BLaER1 treated with 17β-estradiol and CSF1 and Interleukin-3, amounts not matched to agents 10 nM and 100 nM (cell line): Measurements from ENCODE around the gene AGER.

Experiments
- H3K27ac ChIP-seq, 11 experiments: shearing (Covaris generic); formaldehyde crosslinking; 2 replicates each; pipeline ENCODE4 v1.8.1; 2022
- H3K27me3 ChIP-seq, 11 experiments: shearing (Covaris generic); formaldehyde crosslinking; 2 replicates each; pipeline ENCODE4 v1.8.1; 2022
- H3K36me3 ChIP-seq, 11 experiments: shearing (Covaris generic); formaldehyde crosslinking; 2 replicates each; pipeline ENCODE4 v1.8.1; 2022
- H3K4me1 ChIP-seq, 10 experiments: shearing (Covaris generic); formaldehyde crosslinking; 2 replicates each; pipeline ENCODE4 v1.8.1; 2022
- H3K4me2 ChIP-seq, 11 experiments: shearing (Covaris generic); formaldehyde crosslinking; 2 replicates each; pipeline ENCODE4 v1.8.1; 2022
- H3K4me3 ChIP-seq, 10 experiments: shearing (Covaris generic); formaldehyde crosslinking; 2 replicates each; pipeline ENCODE4 v1.8.1; 2022
- H3K9ac ChIP-seq, 11 experiments: shearing (Covaris generic); formaldehyde crosslinking; 2 replicates each; pipeline ENCODE4 v1.8.1; 2022
- H3K9me3 ChIP-seq, 11 experiments: shearing (Covaris generic); formaldehyde crosslinking; replicated peaks in 1 of 11; 2 replicates each; pipeline ENCODE4 v1.8.1; 2022
- H4K20me1 ChIP-seq, 11 experiments: shearing (Covaris generic); formaldehyde crosslinking; 2 replicates each; pipeline ENCODE4 v1.8.1; 2022
- Cebpa-rat ChIP-seq, 11 experiments: shearing (Covaris generic); IDR thresholded peaks; 2 replicates each; pipeline ENCODE4 v1.8.1; 2022

AGER gene

DNA sequence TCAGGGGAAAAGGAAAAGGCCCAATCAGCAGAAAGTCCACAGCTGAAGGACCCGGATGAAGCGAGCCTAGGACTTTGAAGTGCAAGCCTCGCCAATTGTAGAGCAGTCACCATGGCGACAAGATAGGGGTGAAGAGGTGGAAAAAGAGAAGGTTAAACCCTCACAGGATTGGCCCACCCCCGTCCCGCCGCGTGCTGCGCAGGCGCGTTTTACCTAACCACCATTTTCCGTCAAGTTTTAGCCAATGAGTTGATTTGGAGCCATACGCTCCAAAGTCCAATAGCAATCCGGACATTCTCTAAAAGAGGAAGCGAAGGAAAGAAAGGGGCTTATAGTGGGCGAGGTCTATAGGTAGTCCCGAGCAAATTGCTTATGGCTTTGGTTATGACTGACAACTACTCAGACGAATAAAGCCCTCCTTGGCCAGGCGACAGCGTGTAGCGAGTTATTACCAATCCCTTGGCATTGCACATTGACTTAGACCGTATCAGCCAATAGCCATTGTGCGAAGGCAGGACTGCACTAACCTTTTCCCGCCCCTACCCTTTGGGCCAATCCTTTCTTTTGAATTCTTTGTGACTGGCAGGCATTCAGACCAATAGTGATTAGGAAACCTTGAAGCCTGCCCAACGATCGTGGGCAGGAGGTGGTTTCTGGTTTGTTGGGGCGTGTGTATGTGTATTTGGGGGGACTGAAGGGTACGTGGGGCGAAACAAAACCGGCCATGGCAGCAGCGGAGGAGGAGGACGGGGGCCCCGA is 6.1 kb downstream of the AGER start, which contains the start of gene RNF5:
TSS of gene RNF5 (plus strand) at position 618 of the 759 bp plus-strand sequence. CDS start at position 725, 107 bp downstream.
- Histone ChIP-seq H3K4me1 (peaks cover 56 to 84% (median 77%) of the 10 kb centered on the region in 10 experiments), H3K27ac (peak within 1 kb of the TSS; percentile 80 to 94 (median 90)), H3K9ac (peak within 1 kb of the TSS; percentile 81 to 92 (median 90)), H4K20me1 (peaks cover 0 to 8% (median 0%) of the 10 kb centered on the region in 11 experiments; a peak in 2 of 22 replicates), H3K9me3 (no peaks in the 10 kb centered on the region), H3K4me3 (peak within 1 kb of the TSS; percentile 73 to 90 (median 82)), H3K36me3 (peaks cover 24 to 37% (median 34%) of the 10 kb centered on the region in 11 experiments), H3K27me3 (no peaks in the 10 kb centered on the region), H3K4me2 (peak within 1 kb of the TSS; percentile 92 to 99 (median 96))
- TF ChIP-seq Cebpa-rat (IDR thresholded peaks at IDR 0.05), result no peak

DNA sequence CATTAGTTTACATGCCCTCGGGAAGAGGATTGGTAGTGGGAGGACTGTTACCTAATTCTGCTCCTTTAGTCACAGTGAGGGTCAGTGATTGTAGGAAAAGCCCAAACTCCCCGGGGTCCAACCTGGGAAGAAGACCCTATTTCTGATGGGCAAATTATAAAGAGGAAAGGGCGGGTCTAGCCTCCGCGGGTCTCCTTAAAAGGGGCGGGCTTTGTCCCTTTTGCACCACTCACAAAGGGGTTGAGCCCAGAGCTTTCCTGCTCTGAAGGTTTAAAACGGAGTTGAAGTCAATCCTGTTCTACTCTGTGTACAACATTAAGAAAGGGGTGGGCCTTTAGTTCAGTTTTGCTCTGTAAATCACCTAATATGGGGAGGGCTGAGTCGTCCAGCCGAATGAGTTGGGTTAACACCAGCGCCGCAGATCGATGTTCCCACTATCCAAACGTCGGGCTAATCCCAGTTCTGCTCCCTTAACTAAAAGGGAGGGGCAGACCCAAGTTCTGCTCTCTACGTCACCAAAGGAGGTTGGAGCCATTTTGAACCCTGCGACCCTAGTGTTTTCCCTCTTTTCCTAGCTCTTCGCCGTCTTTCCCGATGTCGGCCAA is 6.8 kb downstream of the AGER start:
- Histone ChIP-seq H3K4me3 (peak overlapping the region; percentile 73 to 90 (median 82)), H3K9me3 (no peaks in the 10 kb centered on the region), H3K36me3 (peaks cover 17 to 30% (median 27%) of the 10 kb centered on the region in 11 experiments), H3K4me2 (peak overlapping the region; percentile 88 to 98 (median 92)), H4K20me1 (peaks cover 0 to under 1% (median 0%) of the 10 kb centered on the region in 11 experiments; a peak in 1 of 22 replicates), H3K27ac (peak overlapping the region; percentile 80 to 94 (median 90)), H3K4me1 (peaks cover 61 to 83% (median 77%) of the 10 kb centered on the region in 10 experiments), H3K9ac (peak overlapping the region; percentile 81 to 92 (median 90)), H3K27me3 (no peaks in the 10 kb centered on the region)
- TF ChIP-seq Cebpa-rat (IDR thresholded peaks at IDR 0.05), result no peak

DNA sequence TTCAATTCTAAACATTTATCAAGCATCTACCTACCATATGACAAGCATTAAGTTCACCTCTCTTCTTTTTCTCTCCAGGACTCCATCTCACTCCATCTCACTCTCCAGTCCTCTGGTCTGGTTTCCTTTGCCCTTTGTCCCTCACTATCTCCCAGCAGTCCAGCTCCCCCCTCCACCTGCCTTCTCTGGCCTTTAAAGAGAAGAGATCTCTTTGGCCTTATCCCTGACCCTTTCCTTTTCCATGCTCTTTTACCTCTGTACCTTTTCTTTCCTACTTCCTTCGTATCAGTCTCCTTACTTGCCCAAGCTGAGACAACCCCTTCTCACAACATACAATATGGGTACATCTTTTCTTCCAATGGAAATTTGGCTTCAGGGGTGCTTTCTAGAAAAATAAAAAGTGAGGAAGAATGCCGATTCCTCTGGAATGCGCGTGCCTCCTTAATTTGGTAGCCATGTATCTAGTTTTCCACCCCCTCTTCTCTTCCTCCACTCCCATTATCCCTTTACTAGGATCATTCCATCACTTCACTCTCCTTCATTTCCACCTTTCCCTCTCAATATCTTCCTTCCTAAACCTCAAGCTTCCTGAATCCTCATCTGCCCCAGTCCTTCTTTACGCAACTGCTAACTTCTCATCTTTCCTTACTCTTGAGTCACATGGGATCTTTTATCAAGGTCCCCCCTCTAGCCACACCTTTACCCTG is 7.4 kb downstream of the AGER start:
- H3K4me1 ChIP-seq, result peaks cover 61 to 80% (median 73%) of the 10 kb centered on the region in 10 experiments
- peak overlapping the region; percentile 73 to 90 (median 82) for H3K4me3 ChIP-seq
- TF ChIP-seq Cebpa-rat (IDR thresholded peaks at IDR 0.05), result no peak

DNA sequence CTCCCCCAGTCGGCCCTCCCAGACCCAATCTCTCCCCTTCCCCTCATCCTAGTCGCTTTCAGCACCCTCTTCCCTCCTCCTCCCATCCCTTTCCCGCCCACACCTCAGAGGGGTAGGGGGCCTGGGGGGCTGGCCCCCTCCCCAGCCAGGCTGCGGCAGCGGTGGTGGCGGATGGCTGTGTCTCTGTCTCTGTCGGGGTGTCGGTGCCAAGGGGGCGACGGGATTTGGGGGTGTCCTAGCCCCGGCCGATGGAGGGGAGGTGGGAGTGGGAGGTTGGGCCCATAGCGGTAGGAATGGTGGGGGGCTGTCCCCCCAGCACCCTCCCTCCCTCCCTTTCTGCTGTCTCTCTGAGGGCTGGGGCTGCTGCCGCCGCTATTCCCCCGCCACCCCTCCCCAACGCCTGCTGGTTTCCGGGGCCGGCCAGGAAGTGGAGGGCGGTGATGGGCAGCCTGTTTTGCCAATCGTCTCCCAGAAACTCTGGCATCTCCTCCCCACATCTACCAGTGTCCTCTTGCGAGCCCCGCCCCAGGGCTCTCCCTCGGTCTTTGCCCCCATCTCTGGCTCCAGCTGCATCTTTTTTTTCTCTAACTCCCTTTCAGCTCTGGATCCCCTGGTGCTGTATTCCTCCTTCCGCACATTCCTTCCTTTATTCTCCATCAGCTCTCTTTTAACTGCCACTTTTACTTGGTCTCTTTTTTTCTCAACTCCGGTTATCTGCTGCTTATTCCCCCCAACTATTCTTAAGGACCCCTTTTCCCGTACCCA is 8.2 kb downstream of the AGER start, which contains the start of gene AGPAT1:
TSS of gene AGPAT1 (minus strand) at position 374 of the 765 bp plus-strand sequence. CDS start 4,588 bp downstream, outside the sequence.
- H3K4me3 ChIP-seq, result peak within 1 kb of the TSS; percentile 73 to 90 (median 82)
- no peaks in the 10 kb centered on the region; a peak in 1 of 22 replicates for H4K20me1 ChIP-seq
- H3K9me3 ChIP-seq, result no peaks in the 10 kb centered on the region
- H3K4me2 ChIP-seq, result peak within 1 kb of the TSS; percentile 92 to 100 (median 98)
- H3K27ac ChIP-seq, result peak within 1 kb of the TSS; percentile 80 to 94 (median 90)
- peaks cover 61 to 73% (median 69%) of the 10 kb centered on the region in 10 experiments for H3K4me1 ChIP-seq
- no peaks in the 10 kb centered on the region for H3K27me3 ChIP-seq
- H3K9ac ChIP-seq, result peak within 1 kb of the TSS; percentile 86 to 92 (median 90)
- no peak for TF ChIP-seq Cebpa-rat (IDR thresholded peaks at IDR 0.05)
- H3K36me3 ChIP-seq, result peaks cover 10 to 25% (median 18%) of the 10 kb centered on the region in 11 experiments

More for the DNA sequence above, 7.4 kb downstream of the AGER start:
- Histone ChIP-seq H4K20me1 (no peaks in the 10 kb centered on the region; a peak in 1 of 22 replicates), H3K36me3 (peaks cover 12 to 25% (median 21%) of the 10 kb centered on the region in 11 experiments), H3K27me3 (no peaks in the 10 kb centered on the region), H3K9ac (peak overlapping the region; percentile 81 to 92 (median 90)), H3K9me3 (no peaks in the 10 kb centered on the region), H3K27ac (peak overlapping the region; percentile 80 to 94 (median 90)), H3K4me2 (peak overlapping the region; percentile 88 to 98 (median 92))

DNA sequence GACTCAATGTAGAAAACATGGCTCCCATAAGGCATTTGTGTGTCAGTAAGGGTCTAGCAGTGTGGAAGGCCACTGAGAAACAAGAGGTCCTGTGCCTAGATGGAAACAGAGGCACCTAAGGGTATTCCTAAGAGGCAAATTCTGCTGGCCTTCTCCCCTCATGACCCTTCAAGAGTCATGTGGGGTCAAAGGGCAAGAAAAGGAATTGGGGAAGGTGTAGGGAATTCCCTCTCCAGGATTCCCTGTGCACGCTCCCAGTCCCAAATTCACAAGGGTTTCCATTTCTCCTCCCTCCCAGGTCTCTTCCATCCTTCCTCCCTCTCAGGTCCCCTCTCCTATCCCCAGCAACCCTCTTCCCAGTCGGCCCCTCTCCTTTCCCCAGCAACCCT is 8.7 kb downstream of the AGER start:
- H3K4me1 ChIP-seq, result peaks cover 61 to 69% (median 63%) of the 10 kb centered on the region in 10 experiments

DNA sequence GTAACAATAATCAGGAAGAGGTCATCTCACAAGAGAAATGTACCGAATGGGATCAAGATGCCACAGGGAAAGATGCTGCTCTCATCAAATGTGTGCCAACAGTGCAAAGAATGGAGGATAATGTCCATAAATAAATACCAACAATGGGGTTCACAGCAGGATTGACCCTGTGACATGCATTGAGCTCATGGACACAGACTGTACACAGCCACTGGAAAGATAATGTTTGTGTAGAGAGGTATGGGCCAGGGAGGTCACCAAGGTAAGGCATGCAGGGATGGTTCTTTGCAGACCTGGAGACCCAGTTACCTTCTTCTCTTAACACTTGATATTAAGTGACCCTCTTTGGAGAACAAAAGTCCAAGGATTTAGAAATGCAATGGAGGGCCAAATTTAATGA is 9.6 kb downstream of the AGER start:
- Histone ChIP-seq H3K9me3 (no peaks in the 10 kb centered on the region), H3K4me1 (peaks cover 52 to 64% (median 54%) of the 10 kb centered on the region in 10 experiments), H3K4me2 (peak overlapping the region; percentile 92 to 100 (median 98)), H3K9ac (no peak overlapping the region), H3K27ac (no peak overlapping the region), H4K20me1 (no peaks in the 10 kb centered on the region; a peak in 1 of 22 replicates), H3K36me3 (peaks cover 18 to 25% (median 21%) of the 10 kb centered on the region in 11 experiments), H3K4me3 (peak overlapping the region in 5 of 10 experiments; percentile 79 to 90 (median 86); a peak in 6 of 20 replicates), H3K27me3 (no peaks in the 10 kb centered on the region)
- no peak for TF ChIP-seq Cebpa-rat (IDR thresholded peaks at IDR 0.05)

More for the DNA sequence above, 8.7 kb downstream of the AGER start:
- Histone ChIP-seq H3K27me3 (no peaks in the 10 kb centered on the region), H4K20me1 (no peaks in the 10 kb centered on the region; a peak in 1 of 22 replicates), H3K27ac (peak overlapping the region; percentile 78 to 94 (median 86)), H3K36me3 (peaks cover 11 to 25% (median 19%) of the 10 kb centered on the region in 11 experiments), H3K9me3 (no peaks in the 10 kb centered on the region), H3K4me2 (peak overlapping the region; percentile 92 to 100 (median 98)), H3K9ac (peak overlapping the region; percentile 86 to 92 (median 90)), H3K4me3 (peak overlapping the region; percentile 73 to 90 (median 82))
- TF ChIP-seq Cebpa-rat (IDR thresholded peaks at IDR 0.05), result no peak

DNA sequence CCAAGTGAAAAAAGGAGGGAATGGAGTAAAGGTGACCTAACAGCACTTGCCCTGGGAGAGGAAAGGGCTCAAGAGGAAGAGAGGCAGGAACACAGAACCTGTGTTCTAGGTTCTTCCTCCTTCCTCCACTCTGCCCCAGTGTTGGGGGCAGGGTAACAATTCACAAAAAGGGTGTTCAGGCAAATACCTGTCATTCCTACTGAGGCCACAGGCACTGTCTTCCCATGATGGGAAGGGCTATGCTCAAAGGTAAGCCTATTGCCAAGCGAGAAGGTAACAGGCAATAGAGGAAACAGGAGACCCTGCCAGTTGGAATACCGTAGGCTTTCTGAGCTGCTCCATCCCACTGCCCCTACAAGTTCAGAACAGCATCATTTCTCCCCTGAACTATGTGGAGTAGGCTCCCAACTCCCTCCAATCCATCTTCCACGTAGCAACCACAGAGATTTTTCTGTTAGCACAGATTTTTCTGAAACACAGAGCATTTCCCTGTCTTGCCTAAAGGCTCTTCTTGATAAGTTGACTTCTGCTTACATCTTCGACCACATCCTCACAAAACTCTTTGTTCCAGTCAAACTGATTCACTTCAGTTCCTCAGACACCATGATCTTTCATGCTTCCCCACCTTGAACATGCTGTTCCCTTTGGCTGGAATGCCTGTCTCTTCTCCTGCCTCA is 10.9 kb downstream of the AGER start:
- Histone ChIP-seq H4K20me1 (peaks cover 0 to 6% (median 0%) of the 10 kb centered on the region in 11 experiments; a peak in 2 of 22 replicates), H3K27ac (peak overlapping the region in 7 of 11 experiments; percentile 12 to 56 (median 27); a peak in 11 of 22 replicates), H3K9me3 (no peaks in the 10 kb centered on the region), H3K4me2 (peak overlapping the region; percentile 3 to 100 (median 97); a peak in 21 of 22 replicates), H3K36me3 (peaks cover 29 to 36% (median 33%) of the 10 kb centered on the region in 11 experiments), H3K9ac (peak overlapping the region in 6 of 11 experiments; percentile 0 to 20 (median 6); a peak in 4 of 22 replicates), H3K4me3 (peak overlapping the region in 1 of 10 experiments; percentile 11; a peak in 2 of 20 replicates), H3K4me1 (peaks cover 47 to 58% (median 49%) of the 10 kb centered on the region in 10 experiments), H3K27me3 (no peaks in the 10 kb centered on the region)
- TF ChIP-seq Cebpa-rat (IDR thresholded peaks at IDR 0.05), result no peak
